Amygdala (tissue), 56 donors: ENCODE results near the gene KIF4A.

ENCODE experiments used
- DNase-seq, 56 donors: peaks; one replicate each; lab custom pipeline; 2025; lab: John Stamatoyannopoulos, UW

KIF4A gene

GRCh38 chrX:70464051-70464450 lies 174.1 kb downstream of the KIF4A start:
- no peak for DNase-seq

- DNase-seq: no peak
Observed at GRCh38 chrX:70466968-70467367, 177.1 kb downstream of the KIF4A start.

DNA sequence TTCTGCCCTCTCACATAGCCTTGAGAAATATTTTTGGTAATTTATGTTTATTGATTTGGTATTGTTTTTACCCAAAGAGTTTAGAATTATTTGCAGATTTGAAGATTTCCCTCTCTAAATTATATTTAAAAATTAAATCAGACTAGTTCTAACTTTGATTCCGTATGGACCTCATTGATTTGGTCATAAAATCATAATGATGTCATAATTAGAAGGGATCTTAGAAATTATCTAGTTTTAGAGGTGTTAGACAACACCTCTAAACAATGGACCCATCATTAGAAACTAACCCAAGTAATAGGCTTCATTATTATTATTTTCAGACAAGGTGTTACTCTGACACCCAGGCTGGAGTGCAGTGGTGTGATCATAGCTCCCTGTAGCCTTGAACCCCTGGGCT lies 178.8 kb downstream of the KIF4A start:
- DNase-seq: no peak
